Caki2 (cell line): ENCODE results near the gene PPP6R3. TPM values are rescaled to one million over a fixed set of nuclear protein-coding genes. Genes with fewer than 3 reads are reported as not detected.
"Not testable (repeated sequence)": the region's sequence is repeated elsewhere in the genome, so short reads cannot be mapped to it uniquely, and the experiment has no call there.

Experiments used
- DNase-seq: peaks from one replicate; pipeline ENCODE4 v3.0.0-alpha.2; 2015; ENCODE audit warnings: low read depth
- in situ Hi-C: cut with HindIII; loops from 2 replicates; pipeline ENCODE4 v1.10.0; 2016; ENCODE audit warnings: low sequenced_read_pairs, low pct_unique_long_range_greater_than_20kb, mixed read lengths
- total RNA-seq: library from RNA; depleted of rRNA; stranded (reverse); fragments of >200 nt; shearing (Covaris generic); gene quantifications from 2 replicates; pipeline ENCODE4 v1.2.3, GENCODE V29; 2014; ENCODE audit warnings: low replicate concordance

The PPP6R3 gene
- total RNA-seq, 1 experiment from 2014 or later: 55.0 TPM

- in situ Hi-C loops: no loop called here
- no peak for DNase-seq
Observed at GRCh38 chr11:68536706-68537105, 76.2 kb downstream of the PPP6R3 start.

GRCh38 chr11:68538025-68538424, 77.5 kb downstream of the PPP6R3 start:
- in situ Hi-C loops: no loop called here
- DNase-seq: no peak

DNA sequence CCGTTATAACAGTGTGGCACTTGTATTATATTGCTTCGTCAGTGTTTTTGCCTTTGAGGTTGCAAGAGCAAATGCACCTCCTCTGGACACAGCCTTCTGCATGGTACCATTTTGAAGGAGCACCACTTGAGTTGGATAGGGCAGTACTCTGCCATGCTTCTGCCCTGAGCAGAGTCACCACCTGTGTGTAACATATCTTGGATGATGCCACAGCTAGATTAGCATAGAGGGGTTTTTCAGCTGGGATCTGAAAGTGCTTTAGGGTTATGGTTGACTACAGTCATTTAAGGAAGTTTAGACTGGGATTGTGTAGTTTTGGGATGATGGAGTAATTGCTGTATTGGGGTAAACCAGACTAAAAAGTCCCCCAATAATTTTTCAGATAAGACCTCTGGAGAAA, 78.8 kb downstream of the PPP6R3 start:
- no peak for DNase-seq
- in situ Hi-C loops: no loop called here

- in situ Hi-C loops, DNase-seq: not testable (repeated sequence)
Observed at GRCh38 chr11:68540504-68540903, 80.0 kb downstream of the PPP6R3 start.

- no peak for DNase-seq
- in situ Hi-C loops: no loop called here
Observed at GRCh38 chr11:68541116-68541515, 80.6 kb downstream of the PPP6R3 start.

- in situ Hi-C loops: no loop called here
- DNase-seq: no peak
Observed at GRCh38 chr11:68541991-68542390, 81.4 kb downstream of the PPP6R3 start.

DNA sequence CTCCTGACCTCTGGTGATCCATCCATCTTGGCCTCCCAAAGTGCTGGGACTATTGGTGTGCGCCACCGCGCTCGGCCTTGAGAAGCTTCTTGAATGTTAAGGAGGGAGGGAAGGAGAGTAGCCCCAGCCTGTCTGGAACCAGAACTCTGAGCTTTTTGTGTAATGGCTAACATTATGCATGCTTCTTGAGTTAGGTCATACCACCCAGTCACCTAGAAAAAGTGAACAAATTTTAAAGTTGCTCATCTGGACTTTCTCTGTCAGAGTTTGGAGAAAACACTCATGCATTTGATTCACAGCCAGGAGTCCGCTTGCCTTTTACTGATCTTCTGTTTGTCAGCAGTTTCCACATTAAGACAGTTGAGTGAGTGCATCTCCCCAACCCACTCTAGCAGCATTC, 82.1 kb downstream of the PPP6R3 start:
- in situ Hi-C loops: no loop called here
- peak; percentile 19 for DNase-seq

- in situ Hi-C loops: no loop called here
- DNase-seq: no peak
Observed at GRCh38 chr11:68543594-68543993, 83.0 kb downstream of the PPP6R3 start.

- in situ Hi-C loops: no loop called here
Observed at GRCh38 chr11:68545347-68545746, 84.8 kb downstream of the PPP6R3 start.

GRCh38 chr11:68545796-68546195, 85.2 kb downstream of the PPP6R3 start:
- in situ Hi-C loops: no loop called here
- DNase-seq: no peak

More at GRCh38 chr11:68545347-68545746, 84.8 kb downstream of the PPP6R3 start:
- DNase-seq: no peak

DNA sequence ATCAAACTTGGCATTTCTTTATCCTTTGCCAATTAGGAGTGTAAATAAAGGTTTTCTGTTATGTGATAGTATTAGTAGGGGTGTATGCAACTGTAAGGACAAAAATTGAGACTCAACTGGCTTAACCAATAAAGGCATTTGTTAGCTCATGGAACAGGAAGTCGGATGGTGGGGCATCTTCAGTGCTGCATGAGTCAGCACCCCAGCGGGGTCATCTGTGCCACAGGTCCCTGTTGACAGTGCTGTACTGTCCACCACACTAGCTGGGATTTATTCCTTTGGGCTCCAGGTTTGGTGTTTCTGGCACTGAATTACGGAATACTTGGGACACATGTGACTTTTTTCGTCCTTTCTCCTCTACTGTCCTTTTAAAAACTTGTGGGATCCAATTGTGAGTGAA, 86.0 kb downstream of the PPP6R3 start:
- in situ Hi-C loops: no loop called here

GRCh38 chr11:68549789-68550484, 89.4 kb downstream of the PPP6R3 start:
- DNase-seq: no peak
- in situ Hi-C loops: no loop called here

More for the DNA sequence above, 86.0 kb downstream of the PPP6R3 start:
- no peak for DNase-seq

- no peak for DNase-seq
- in situ Hi-C loops: no loop called here
Observed at GRCh38 chr11:68550485-68550817, 89.9 kb downstream of the PPP6R3 start.

- in situ Hi-C loops: no loop called here
- DNase-seq: no peak
Observed at GRCh38 chr11:68551223-68551622, 90.7 kb downstream of the PPP6R3 start.

DNA sequence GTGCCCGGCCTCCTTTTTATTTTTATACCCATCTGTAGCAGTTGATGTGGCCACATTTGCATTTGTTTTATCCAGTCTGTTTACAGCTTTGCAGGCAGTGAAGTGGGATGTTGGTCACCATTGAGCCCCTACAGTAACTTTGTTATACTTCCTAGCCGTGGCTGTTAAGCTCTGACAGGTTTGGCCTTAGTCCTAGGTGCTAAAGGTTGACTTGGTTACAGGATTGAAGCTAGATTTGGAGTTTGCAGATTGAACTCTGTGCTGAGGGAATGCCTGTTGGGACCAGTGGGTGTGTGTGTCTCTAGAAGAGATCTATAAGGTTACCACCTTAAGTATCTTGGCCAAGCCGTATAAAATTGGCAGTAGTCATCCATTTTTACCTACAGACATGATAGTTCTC, 91.2 kb downstream of the PPP6R3 start:
- no peak for DNase-seq
- in situ Hi-C loops: no loop called here

DNA sequence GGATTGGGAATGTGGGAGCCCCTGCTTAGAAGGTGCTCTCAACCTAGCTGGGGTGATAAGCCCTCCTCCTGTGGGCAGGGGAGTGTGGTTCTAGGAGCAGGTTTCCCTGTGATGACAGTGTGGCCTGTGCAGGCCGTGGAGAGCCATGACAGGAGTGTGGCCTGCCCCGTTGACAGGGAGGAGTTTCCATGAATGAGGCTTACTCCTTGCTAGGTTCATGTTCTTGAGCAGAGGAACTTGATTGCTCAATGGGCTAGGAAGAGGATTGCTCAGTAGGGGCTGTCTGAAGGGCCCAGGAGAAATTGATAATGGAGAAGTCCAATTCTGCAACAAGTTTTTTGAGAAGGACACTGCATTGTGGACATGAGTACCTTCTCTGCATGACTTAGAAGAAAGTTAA, 92.0 kb downstream of the PPP6R3 start:
- no peak for DNase-seq
- in situ Hi-C loops: no loop called here

DNA sequence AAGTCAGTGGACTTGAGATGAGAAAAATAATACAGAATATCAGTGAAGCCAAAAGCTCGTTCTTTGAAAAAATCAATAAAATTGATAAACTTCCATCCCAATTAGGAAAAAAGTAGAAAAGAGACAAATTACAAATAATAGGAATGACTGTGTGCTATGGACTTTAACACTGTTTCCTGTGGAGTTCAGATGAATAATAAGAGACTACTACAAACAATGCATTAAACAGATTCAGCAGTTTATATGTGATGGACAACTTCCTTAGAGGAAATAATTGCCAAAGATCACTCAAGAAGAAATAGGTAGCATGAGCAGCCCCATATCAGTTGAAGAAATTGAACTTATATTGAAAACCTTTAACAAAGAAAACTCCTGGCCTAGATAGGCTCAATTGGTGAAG, 99.7 kb downstream of the PPP6R3 start:
- in situ Hi-C loops: no loop called here
- no peak for DNase-seq

DNA sequence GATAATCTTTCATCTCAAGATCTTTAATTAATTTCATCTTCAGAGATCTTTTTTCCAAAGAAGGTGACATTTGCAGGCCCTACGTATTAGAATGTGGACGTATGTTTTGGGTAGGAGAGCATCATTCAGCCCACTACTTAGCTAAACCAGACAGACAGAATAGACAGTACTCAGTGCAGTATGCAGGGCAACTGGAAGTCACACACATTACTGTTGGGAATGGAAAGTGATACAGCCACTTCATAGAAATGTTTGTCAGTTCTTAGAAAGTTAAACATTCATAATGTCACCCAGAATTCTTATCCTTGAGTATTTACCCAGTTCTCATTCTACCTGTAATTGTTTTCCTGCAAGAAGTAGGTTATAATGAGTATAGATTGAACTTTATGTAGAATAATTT, 102.9 kb downstream of the PPP6R3 start:
- no peak for DNase-seq
- in situ Hi-C loops: no loop called here

DNA sequence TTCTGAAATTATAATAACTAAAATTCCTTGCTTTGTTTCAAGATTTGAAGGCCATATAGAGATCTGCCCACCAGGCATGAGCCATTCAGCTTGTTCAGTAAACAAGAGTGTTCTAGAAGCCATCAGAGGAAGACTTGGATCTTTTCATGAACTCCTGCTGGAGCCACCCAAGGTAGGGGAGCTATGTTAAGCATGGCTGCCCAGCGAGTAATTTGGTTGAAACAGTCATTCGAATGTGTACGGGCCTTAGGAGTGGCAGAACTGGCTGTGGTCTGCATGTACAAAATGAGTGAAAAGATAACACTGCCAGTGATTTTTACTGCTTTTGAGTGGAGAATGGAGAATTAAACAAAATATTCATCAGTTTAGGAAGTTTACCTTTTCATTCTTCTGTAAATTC, 103.7 kb downstream of the PPP6R3 start:
- in situ Hi-C loops: no loop called here
- no peak for DNase-seq

DNA sequence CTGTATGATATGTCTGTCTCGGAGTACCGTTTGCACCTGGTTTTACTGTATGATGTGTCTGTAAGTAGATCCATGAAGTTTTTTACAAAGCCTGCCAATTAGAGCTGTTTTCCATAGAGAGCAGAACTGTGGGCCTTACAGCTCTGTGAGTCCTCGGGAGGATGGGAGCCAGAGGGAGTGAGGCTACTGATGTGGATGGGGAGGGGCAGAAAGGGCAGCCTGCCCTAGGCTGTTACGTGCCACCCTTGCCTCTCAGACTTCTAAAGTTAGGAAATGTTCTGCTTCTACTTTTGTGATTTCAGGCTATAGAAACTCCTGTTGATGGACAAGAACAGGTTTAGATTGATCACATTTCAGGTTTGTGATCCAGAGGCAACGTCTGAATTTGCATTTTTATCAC, 105.2 kb downstream of the PPP6R3 start:
- in situ Hi-C loops: no loop called here

DNA sequence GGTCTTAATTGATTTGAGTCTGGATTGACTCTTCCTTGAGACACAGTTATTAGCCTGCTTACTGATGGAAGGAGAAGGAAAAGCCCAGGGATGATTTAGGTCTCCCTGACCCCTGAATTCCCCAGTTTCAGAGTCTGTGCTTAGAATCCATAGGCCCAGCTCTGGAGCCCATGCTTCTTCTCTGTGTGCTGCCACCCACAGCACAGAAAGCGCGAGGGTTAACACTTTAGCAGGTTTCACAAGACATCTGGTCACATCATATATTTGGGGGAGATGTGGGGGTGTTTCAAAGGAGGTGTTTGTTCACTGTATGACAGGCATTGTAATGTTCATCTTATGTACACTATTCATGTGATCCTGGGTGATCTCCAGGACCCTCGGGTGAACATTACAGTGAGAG, 107.0 kb downstream of the PPP6R3 start:
- in situ Hi-C loops: no loop called here
- DNase-seq: no peak

More for the DNA sequence above, 105.2 kb downstream of the PPP6R3 start:
- DNase-seq: no peak
